Measurements from ENCODE around the gene KSR1. TPM values are rescaled to one million over a fixed set of nuclear protein-coding genes. Genes with fewer than 3 reads are reported as not detected.
A peak's percentile ranks its signal among the peaks of the same experiment; 100 is the strongest.

KSR1 gene
- total RNA-seq, 3 donors from 2014 or later: 14.1 to 36.4 (median 24.0) TPM

DNA sequence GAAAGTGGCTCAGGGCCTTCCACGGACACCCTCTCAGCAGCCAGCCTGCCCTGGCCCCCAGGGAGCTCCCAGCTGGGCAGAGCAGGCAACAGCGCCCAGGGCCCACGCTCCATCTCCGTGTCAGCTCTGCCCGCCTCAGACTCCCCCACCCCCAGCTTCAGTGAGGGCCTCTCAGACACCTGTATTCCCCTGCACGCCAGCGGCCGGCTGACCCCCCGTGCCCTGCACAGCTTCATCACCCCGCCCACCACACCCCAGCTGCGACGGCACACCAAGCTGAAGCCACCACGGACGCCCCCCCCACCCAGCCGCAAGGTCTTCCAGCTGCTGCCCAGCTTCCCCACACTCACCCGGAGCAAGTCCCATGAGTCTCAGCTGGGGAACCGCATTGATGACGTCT lies 126.4 kb downstream of the KSR1 start:
- H3K4me3 ChIP-seq: no peak overlapping the region
- no peak for TF ChIP-seq POLR2A (IDR thresholded peaks at IDR 0.05)
- TF ChIP-seq POLR2AphosphoS5 (IDR thresholded peaks at IDR 0.05): no peak
- TF ChIP-seq CTCF (IDR thresholded peaks at IDR 0.05): no peak
- no peak overlapping the region for H3K27ac ChIP-seq
- intact Hi-C loops (cut with DNase I; ENCODE audit: low total_unique reads): no loop called here
- DNase-seq (ENCODE audit: low spot score in 2 of 2): no peak
- no peaks in the 10 kb centered on the region for H3K36me3 ChIP-seq
- no peaks in the 10 kb centered on the region for H3K27me3 ChIP-seq
- no peaks in the 10 kb centered on the region for H3K9me3 ChIP-seq
- H3K4me1 ChIP-seq: no peaks in the 10 kb centered on the region

- intact Hi-C loops (cut with DNase I; ENCODE audit: low total_unique reads): no loop called here
These were observed 129.0 kb downstream of the KSR1 start for GRCh38 chr17:27585153-27585681.

DNA sequence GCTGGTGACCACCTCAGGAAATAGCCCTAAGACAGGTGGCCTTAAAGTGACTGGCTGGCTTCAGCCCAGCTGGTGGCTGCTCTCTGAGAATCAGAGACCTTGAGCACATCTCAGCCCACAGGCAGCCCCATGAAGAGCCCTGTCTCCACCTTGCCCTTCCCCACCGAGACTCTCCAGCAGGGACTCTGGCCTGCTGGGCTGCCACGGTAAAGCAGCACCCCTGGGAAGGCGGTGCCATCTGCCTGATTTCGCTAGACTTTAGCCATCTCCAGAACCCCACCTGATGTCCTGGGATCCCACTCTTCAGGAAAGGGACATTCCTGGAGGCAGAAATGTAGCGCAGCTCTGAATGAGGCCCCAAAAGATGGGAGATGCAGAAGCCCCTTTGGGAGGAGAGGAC lies 129.5 kb downstream of the KSR1 start:
- H3K9me3 ChIP-seq: no peaks in the 10 kb centered on the region
- H3K4me1 ChIP-seq: no peaks in the 10 kb centered on the region
- no peak for TF ChIP-seq CTCF (IDR thresholded peaks at IDR 0.05)
- no peak for TF ChIP-seq POLR2A (IDR thresholded peaks at IDR 0.05)
- TF ChIP-seq POLR2AphosphoS5 (IDR thresholded peaks at IDR 0.05): no peak
- H3K36me3 ChIP-seq: no peaks in the 10 kb centered on the region
- DNase-seq (ENCODE audit: low spot score in 2 of 2): no peak
- H3K4me3 ChIP-seq: no peak overlapping the region
- no peaks in the 10 kb centered on the region for H3K27me3 ChIP-seq
- intact Hi-C loops (cut with DNase I; ENCODE audit: low total_unique reads): no loop called here
- peak overlapping the region in 1 of 2 donors; percentile 61 for H3K27ac ChIP-seq

More at GRCh38 chr17:27585153-27585681, 129.0 kb downstream of the KSR1 start:
- H3K4me1 ChIP-seq: no peaks in the 10 kb centered on the region
- no peaks in the 10 kb centered on the region for H3K36me3 ChIP-seq
- no peak for DNase-seq (ENCODE audit: low spot score in 2 of 2)
- no peak overlapping the region for H3K27ac ChIP-seq
- H3K27me3 ChIP-seq: no peaks in the 10 kb centered on the region
- no peaks in the 10 kb centered on the region for H3K9me3 ChIP-seq
- TF ChIP-seq POLR2A (IDR thresholded peaks at IDR 0.05) (no peak), POLR2AphosphoS5 (IDR thresholded peaks at IDR 0.05) (no peak), CTCF (IDR thresholded peaks at IDR 0.05) (no peak)
- no peak overlapping the region for H3K4me3 ChIP-seq

- Histone ChIP-seq H3K36me3 (no peaks in the 10 kb centered on the region), H3K9me3 (no peaks in the 10 kb centered on the region), H3K27me3 (no peaks in the 10 kb centered on the region), H3K4me1 (no peaks in the 10 kb centered on the region), H3K27ac (peak overlapping the region in 1 of 2 donors; percentile 61), H3K4me3 (no peak overlapping the region)
- no peak for DNase-seq (ENCODE audit: low spot score in 2 of 2)
- TF ChIP-seq CTCF (IDR thresholded peaks at IDR 0.05) (no peak), POLR2A (IDR thresholded peaks at IDR 0.05) (no peak), POLR2AphosphoS5 (IDR thresholded peaks at IDR 0.05) (no peak)
- intact Hi-C loops (cut with DNase I; ENCODE audit: low total_unique reads): no loop called here
These were observed 130.0 kb downstream of the KSR1 start for GRCh38 chr17:27586203-27586721.

GRCh38 chr17:27588354-27588753 lies 132.1 kb downstream of the KSR1 start:
- H3K4me3 ChIP-seq: no peak overlapping the region
- no peak for TF ChIP-seq POLR2A (IDR thresholded peaks at IDR 0.05)
- no peak overlapping the region for H3K27ac ChIP-seq
- no peak for DNase-seq (ENCODE audit: low spot score in 2 of 2)
- H3K9me3 ChIP-seq: no peaks in the 10 kb centered on the region
- no peaks in the 10 kb centered on the region for H3K36me3 ChIP-seq
- intact Hi-C loops (cut with DNase I; ENCODE audit: low total_unique reads): no loop called here
- no peaks in the 10 kb centered on the region for H3K4me1 ChIP-seq
- no peaks in the 10 kb centered on the region for H3K27me3 ChIP-seq

Measured in breast epithelium (tissue), 4 donors.